Adrenal gland (tissue), 12 donors: ENCODE results near the gene COL23A1. TPM values are rescaled to one million over a fixed set of nuclear protein-coding genes. Genes with fewer than 3 reads are reported as not detected.

ENCODE experiments used
- DNase-seq, 7 donors: peaks; one replicate each; pipeline ENCODE4 v3.0.0-alpha.2; 2019 to 2020
- H3K27ac ChIP-seq, 5 donors: fragments of 200-600 bp; sonication (generic) in 4 of 5; 1 replicate in 3 of 5; 2 replicates in 2 of 5; pipeline versions ENCODE4 v1.5.1 to v1.8.0; 2016 to 2020; ENCODE audit warnings: mild to moderate bottlenecking in 1 of 5
- H3K27me3 ChIP-seq: fragments of 200-600 bp; 2 replicates; pipeline ENCODE4 v1.8.0; 2021
- H3K36me3 ChIP-seq, 2 donors: fragments of 200-600 bp; replicated peaks in 1 of 2; 1 replicate in 1 of 2; 2 replicates in 1 of 2; pipeline versions ENCODE4 v1.5.1 to v1.8.0; 2018 to 2022
- H3K4me1 ChIP-seq, 2 donors: fragments of 200-600 bp; replicated peaks in 1 of 2; 1 replicate in 1 of 2; 2 replicates in 1 of 2; pipeline versions ENCODE4 v1.5.1 to v1.8.0; 2018 to 2021
- H3K4me3 ChIP-seq, 4 donors: fragments of 200-600 bp; sonication (generic) in 3 of 4; one replicate each; pipeline ENCODE4 v1.5.1; 2016 to 2018
- H3K9me3 ChIP-seq, 3 donors: fragments of 200-600 bp; sonication (generic) in 1 of 3; replicated peaks in 1 of 3; 1 replicate in 2 of 3; 2 replicates in 1 of 3; pipeline versions ENCODE4 v1.5.1 to v1.8.0; 2016 to 2021
- POLR2A ChIP-seq, 2 donors: fragments of 450-650 bp; IDR thresholded peaks; one replicate each; pipeline ENCODE4 v1.6.1; 2017; ENCODE audit warnings: antibody characterized with exemption in 2 of 2, mild to moderate bottlenecking in 2 of 2, moderate library complexity in 1 of 2
- WGBS, 4 donors: extraction: QIAGEN DNeasy Blood & Tissue Kit in 2 of 4; methylation state at CpG; one replicate each; pipeline versions ENCODE4 v1.1.5 to v1.1.7; 2013 to 2017; 5-methylcytosine and 5-hydroxymethylcytosine counted together
- intact Hi-C, 2 donors: fragments of 100-400 bp; cut with DNase I; formaldehyde crosslinking; loops; one replicate each; pipeline versions ENCODE4 v1.14.1 to v1.15.0; 2022 to 2023
- polyA plus RNA-seq, 3 donors: library from polyadenylated mRNA; stranded (reverse); fragments of 200-250 nt in 2 of 3; fragments of 350-450 nt in 1 of 3; fragmentation: Illumina TruSeq in 1 of 3; extraction: RNeasy Lipid Tissue Mini Kit (QIAGEN cat#74804) in 1 of 3; gene quantifications; one replicate each; pipeline ENCODE4 v1.2.3, GENCODE V29; 2013 to 2014
- total RNA-seq, 9 donors: library from RNA; depleted of rRNA in 4 of 9; stranded (reverse); fragments of >200 nt in 4 of 9; fragments of 120-200 nt in 1 of 9; fragmentation: NEBNext Ultra II Directional in 1 of 9; extraction: Animal tissue kit (Norgen Biotek cat#: 25700) in 1 of 9; gene quantifications; one replicate each; pipeline versions ENCODE4 v1.1.0 to v1.2.4, GENCODE V29; 2013 to 2023
- TF ChIP-seq, protein P1 (sequence below), 6 experiments: fragments of 450-650 bp in 4 of 6; fragments of 200-600 bp in 2 of 6; sonication (generic) in 1 of 6; IDR thresholded peaks; 1 replicate in 5 of 6; 2 replicates in 1 of 6; pipeline versions ENCODE4 v1.5.1 to v1.8.0; 2016 to 2021; ENCODE audit warnings: antibody characterized with exemption in 6 of 6, mild to moderate bottlenecking in 2 of 6, moderate library complexity in 1 of 6
- donor health status: healthy with polysubstance abuse.
- donor health status: Bipolar disorder and iron deficiency.
- donor health status: DM: yes; HTN: yes; CAD: no.
- donor health status: DM: no; HTN: no; CAD: no.
- donor health status: DM: no; HTN: no; CAD: no.
- donor health status: DM: yes; HTN: yes; CAD: no.

The COL23A1 gene
- total and polyA plus RNA-seq, 12 donors: 0.09 to 4.4 (median 0.88) TPM

DNA sequence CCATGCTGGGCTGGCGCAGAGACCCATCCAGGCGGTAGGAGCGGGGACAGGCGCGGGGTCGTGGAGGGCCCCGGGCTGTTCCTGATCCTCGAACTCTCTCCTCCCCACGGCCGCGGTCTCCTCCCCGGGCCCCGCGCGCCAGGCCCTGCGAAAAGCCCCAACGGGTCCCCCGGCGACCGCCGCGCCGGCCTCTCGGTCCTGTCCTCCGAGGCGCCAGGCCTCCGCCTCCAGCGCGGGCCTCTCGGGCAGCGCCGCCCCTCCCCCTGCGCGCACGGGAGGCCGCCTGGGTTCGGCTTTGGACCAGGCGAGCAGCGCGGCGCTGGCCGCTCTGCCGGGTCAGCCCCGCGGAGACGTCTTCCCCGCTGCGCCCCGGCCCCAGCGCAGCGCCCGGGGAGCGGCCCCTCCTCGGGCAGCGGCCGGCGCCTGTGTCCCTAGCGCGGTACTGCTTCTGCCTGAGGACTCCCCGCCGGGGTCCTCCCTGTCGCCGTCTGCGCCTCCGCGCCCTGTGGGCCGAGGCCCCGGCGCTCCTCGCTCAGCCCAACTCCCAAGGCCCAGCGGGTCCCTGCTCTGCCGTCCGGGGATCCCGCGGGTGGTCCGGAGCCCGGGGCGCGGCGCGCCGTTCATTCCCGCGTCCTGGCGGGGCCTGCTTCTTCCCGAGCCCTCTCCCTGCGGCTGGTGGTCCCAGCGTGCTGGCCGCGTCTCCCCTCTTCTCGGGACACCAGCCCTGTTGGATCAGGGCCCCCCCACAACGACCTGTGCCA, 13.4 kb downstream of the COL23A1 start:
- H3K9me3 ChIP-seq: no peaks in the 10 kb centered on the region
- H3K27ac ChIP-seq: peak overlapping the region in 2 of 5 donors; percentile 38 to 43
- H3K36me3 ChIP-seq: no peaks in the 10 kb centered on the region
- H3K4me3 ChIP-seq: peak overlapping the region in 1 of 4 donors; percentile 42
- no peak for DNase-seq
- TF ChIP-seq POLR2A (IDR thresholded peaks at IDR 0.05): no peak
- TF ChIP-seq, protein P1, sequence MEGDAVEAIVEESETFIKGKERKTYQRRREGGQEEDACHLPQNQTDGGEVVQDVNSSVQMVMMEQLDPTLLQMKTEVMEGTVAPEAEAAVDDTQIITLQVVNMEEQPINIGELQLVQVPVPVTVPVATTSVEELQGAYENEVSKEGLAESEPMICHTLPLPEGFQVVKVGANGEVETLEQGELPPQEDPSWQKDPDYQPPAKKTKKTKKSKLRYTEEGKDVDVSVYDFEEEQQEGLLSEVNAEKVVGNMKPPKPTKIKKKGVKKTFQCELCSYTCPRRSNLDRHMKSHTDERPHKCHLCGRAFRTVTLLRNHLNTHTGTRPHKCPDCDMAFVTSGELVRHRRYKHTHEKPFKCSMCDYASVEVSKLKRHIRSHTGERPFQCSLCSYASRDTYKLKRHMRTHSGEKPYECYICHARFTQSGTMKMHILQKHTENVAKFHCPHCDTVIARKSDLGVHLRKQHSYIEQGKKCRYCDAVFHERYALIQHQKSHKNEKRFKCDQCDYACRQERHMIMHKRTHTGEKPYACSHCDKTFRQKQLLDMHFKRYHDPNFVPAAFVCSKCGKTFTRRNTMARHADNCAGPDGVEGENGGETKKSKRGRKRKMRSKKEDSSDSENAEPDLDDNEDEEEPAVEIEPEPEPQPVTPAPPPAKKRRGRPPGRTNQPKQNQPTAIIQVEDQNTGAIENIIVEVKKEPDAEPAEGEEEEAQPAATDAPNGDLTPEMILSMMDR (IDR thresholded peaks at IDR 0.05): no peak
- peaks cover 17% of the 10 kb centered on the region for H3K27me3 ChIP-seq
- intact Hi-C loops: no loop called here
- WGBS, 4 donors: 0 to 5% (median 3%) methylated on average over 11 to 92 of the region's 92 CpGs
- H3K4me1 ChIP-seq: no peaks in the 10 kb centered on the region

DNA sequence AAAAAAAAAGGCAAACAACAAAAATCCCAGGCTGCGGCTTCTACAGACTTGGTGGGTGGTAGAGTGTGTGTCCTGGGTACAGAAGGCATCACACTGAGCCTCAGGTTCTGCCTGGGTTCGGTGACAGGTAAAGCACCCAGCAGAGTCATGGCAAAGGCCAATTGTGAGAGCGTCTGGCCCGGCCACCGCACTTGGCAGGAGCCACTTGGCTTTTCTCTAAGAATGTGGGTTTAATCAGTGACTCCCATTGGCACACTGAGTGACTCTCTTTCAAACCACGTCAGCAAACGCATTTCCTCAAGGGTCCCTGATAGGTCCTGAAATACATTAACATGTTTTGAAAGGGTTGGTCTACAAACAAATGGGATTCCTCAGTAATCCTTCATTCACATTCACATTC, 17.0 kb downstream of the COL23A1 start:
- Histone ChIP-seq H3K36me3 (no peaks in the 10 kb centered on the region), H3K27ac (no peak overlapping the region), H3K9me3 (no peaks in the 10 kb centered on the region), H3K4me1 (no peaks in the 10 kb centered on the region), H3K27me3 (peaks cover 17% of the 10 kb centered on the region), H3K4me3 (no peak overlapping the region)
- DNase-seq: no peak
- TF ChIP-seq POLR2A (IDR thresholded peaks at IDR 0.05): no peak
- TF ChIP-seq, protein P1 (IDR thresholded peaks at IDR 0.05): no peak
- 74 to 91% (median 89%) methylated on average over 7 of the region's 7 CpGs for WGBS, 4 donors
- intact Hi-C loops: no loop called here

DNA sequence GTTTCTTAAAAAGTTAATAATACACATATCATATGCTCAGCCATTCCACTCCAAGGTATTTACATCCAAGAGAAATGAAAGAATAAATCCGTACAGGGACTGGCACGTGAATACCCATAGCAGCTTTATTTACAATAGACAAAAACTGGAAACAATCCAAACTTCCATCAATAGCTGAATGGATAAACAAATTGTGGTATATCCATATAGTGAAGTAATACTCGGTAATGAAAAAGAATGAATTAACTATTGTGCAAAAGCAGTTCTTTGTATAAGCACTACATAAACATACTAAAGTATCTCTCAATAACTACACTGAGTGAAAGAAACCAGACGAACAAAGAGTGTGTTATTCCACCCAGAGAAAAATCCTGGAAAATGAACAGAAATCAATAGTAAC, 17.6 kb downstream of the COL23A1 start:
- H3K27me3 ChIP-seq: peaks cover 16% of the 10 kb centered on the region
- H3K27ac ChIP-seq: no peak overlapping the region
- H3K9me3 ChIP-seq: no peaks in the 10 kb centered on the region
- TF ChIP-seq, protein P1 (IDR thresholded peaks at IDR 0.05): no peak
- TF ChIP-seq POLR2A (IDR thresholded peaks at IDR 0.05): no peak
- intact Hi-C loops: no loop called here
- no peaks in the 10 kb centered on the region for H3K4me1 ChIP-seq
- no peak overlapping the region for H3K4me3 ChIP-seq
- DNase-seq: no peak
- 76 to 90% (median 83%) methylated on average over 4 of the region's 4 CpGs for WGBS, 4 donors
- H3K36me3 ChIP-seq: no peaks in the 10 kb centered on the region

DNA sequence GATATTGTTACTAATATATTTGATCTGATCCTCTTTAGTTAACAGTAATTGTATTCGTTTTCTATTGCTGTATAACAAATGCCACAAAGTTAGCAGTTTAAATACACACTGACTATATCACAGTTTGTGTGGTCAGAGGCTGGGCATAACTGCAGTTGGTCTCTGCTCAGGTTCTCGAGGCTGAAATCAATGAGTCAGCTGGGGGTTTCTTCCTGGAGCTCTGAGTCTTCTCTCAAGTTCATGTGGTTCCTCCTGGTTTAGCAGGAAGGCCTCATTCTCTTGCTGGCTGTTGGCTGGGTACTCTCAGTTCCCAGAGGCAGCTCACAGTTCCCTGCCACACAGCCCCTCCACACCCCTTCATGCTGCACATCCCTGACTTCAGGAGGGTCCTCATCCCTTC, 20.7 kb downstream of the COL23A1 start:
- 30 to 58% (median 44%) methylated on average over 2 of the region's 2 CpGs for WGBS, 4 donors

More for the DNA sequence above, 20.7 kb downstream of the COL23A1 start:
- Histone ChIP-seq H3K9me3 (no peaks in the 10 kb centered on the region), H3K36me3 (no peaks in the 10 kb centered on the region), H3K4me3 (no peak overlapping the region), H3K27ac (no peak overlapping the region), H3K4me1 (no peaks in the 10 kb centered on the region), H3K27me3 (no peaks in the 10 kb centered on the region)
- no peak for TF ChIP-seq POLR2A (IDR thresholded peaks at IDR 0.05)
- TF ChIP-seq, protein P1 (IDR thresholded peaks at IDR 0.05): no peak
- no peak for DNase-seq
- intact Hi-C loops: no loop called here
